Gastroesophageal sphincter (tissue), 3 donors: ENCODE measurements around the gene ALLC.

Experiments used
- EP300 ChIP-seq: sonication (generic); formaldehyde crosslinking; IDR thresholded peaks from one replicate; pipeline ENCODE4 v1.6.1; 2017; ENCODE audit warnings: antibody characterized with exemption, mild to moderate bottlenecking
- POLR2A ChIP-seq, 2 donors: fragments of 450-650 bp; IDR thresholded peaks; one replicate each; pipeline ENCODE4 v1.6.1; 2017; ENCODE audit warnings: antibody characterized with exemption in 2 of 2, mild to moderate bottlenecking in 2 of 2, moderate library complexity in 1 of 2
- POLR2AphosphoS5 ChIP-seq: sonication (generic); formaldehyde crosslinking; IDR thresholded peaks from one replicate; pipeline ENCODE4 v1.6.1; 2017; ENCODE audit warnings: antibody characterized with exemption
- TF ChIP-seq, protein P1 (sequence below), 4 experiments: fragments of 200-600 bp in 2 of 4; fragments of 450-650 bp in 2 of 4; sonication (generic) in 1 of 4; IDR thresholded peaks; one replicate each; pipeline ENCODE4 v1.5.1; 2017 to 2019; ENCODE audit warnings: antibody characterized with exemption in 4 of 4, mild to moderate bottlenecking in 2 of 4, moderate library complexity in 2 of 4

DNA sequence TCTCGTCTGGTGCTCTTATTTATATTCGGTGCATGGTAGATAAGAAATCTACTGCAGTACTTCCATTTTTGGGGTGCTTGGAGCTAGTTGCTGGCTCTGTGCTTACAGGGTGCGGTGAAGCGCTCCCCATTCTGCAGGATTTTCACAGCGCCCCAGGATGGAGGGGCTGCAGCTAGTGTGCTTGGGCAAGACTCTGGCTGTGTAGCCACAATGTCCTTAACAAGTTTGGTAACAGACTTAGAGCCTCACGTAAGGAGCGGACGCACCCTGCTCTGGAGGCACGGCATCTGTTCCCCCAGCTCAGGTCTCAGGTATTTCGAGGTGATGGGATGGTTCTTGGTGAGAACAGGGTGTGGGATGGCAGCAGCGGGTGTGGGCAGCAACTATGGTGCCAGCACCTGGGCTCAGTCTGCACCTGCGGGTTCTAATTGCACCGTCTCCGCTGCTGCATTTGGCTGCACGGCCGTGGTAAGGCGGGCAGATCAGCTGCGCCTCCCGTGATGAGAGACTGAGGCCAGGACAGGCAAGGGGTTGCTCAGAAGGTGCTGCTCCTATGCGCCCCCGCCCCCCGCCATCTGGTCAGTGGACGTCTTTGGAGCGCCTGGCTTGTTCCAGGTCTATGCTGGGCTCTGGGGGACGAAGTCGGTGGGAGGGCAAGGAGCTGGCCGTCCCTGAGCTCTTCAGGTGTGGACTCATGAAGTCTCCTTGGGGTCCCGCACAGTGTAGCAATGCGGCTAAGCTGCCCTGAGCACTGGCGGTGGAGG, 20.1 kb upstream of the ALLC start:
- TF ChIP-seq, protein P1, sequence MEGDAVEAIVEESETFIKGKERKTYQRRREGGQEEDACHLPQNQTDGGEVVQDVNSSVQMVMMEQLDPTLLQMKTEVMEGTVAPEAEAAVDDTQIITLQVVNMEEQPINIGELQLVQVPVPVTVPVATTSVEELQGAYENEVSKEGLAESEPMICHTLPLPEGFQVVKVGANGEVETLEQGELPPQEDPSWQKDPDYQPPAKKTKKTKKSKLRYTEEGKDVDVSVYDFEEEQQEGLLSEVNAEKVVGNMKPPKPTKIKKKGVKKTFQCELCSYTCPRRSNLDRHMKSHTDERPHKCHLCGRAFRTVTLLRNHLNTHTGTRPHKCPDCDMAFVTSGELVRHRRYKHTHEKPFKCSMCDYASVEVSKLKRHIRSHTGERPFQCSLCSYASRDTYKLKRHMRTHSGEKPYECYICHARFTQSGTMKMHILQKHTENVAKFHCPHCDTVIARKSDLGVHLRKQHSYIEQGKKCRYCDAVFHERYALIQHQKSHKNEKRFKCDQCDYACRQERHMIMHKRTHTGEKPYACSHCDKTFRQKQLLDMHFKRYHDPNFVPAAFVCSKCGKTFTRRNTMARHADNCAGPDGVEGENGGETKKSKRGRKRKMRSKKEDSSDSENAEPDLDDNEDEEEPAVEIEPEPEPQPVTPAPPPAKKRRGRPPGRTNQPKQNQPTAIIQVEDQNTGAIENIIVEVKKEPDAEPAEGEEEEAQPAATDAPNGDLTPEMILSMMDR (IDR thresholded peaks at IDR 0.05): no peak
- TF ChIP-seq POLR2AphosphoS5 (no peak), EP300 (no peak), POLR2A (IDR thresholded peaks at IDR 0.05) (no peak)
